WERI-Rb-1 (cell line): ENCODE data around the gene SPACA9.

Experiments used
- DNase-seq: peaks from one replicate; pipeline ENCODE4 v3.0.0-alpha.2; 2020
- H3K27ac ChIP-seq: fragments of 250-450 bp; sonication (Bioruptor Pico); 2 replicates; pipeline ENCODE4 v1.5.1; 2020; ENCODE audit warnings: mild to moderate bottlenecking, moderate library complexity
- H3K27me3 ChIP-seq: fragments of 250-450 bp; sonication (Bioruptor Pico); 2 replicates; pipeline ENCODE4 v1.5.1; 2021; ENCODE audit warnings: mild to moderate bottlenecking, low read depth, moderate library complexity; ENCODE audit not compliant: insufficient read depth, severe bottlenecking
- H3K36me3 ChIP-seq: fragments of 250-450 bp; sonication (Bioruptor Pico); 2 replicates; pipeline ENCODE4 v1.5.1; 2020; ENCODE audit warnings: mild to moderate bottlenecking, moderate library complexity
- H3K4me3 ChIP-seq: 2 replicates; pipeline ENCODE4 v1.5.1; 2011; ENCODE audit warnings: low read depth, mild to moderate bottlenecking, control low read depth, low read length
- H3K9me3 ChIP-seq: fragments of 250-450 bp; sonication (Bioruptor Pico); 2 replicates; pipeline ENCODE4 v1.5.1; 2021; ENCODE audit warnings: mild to moderate bottlenecking, moderate library complexity; ENCODE audit not compliant: severe bottlenecking
- CTCF ChIP-seq: IDR thresholded peaks from 2 replicates; pipeline ENCODE4 v1.5.1; 2011; ENCODE audit warnings: low read depth, mild to moderate bottlenecking, control low read depth, inconsistent platforms, low read length

The SPACA9 gene

GRCh38 chr9:132883349-132884294 lies 4.9 kb downstream of the SPACA9 start:
- Histone ChIP-seq H3K27ac (no peak overlapping the region), H3K36me3 (no peaks in the 10 kb centered on the region), H3K27me3 (no peaks in the 10 kb centered on the region), H3K4me3 (no peak overlapping the region), H3K9me3 (no peaks in the 10 kb centered on the region)
- DNase-seq: no peak
- TF ChIP-seq CTCF: no peak

- Histone ChIP-seq H3K36me3 (no peaks in the 10 kb centered on the region), H3K4me3 (no peak overlapping the region), H3K27me3 (no peaks in the 10 kb centered on the region), H3K9me3 (no peaks in the 10 kb centered on the region), H3K27ac (no peak overlapping the region)
- DNase-seq: no peak
- TF ChIP-seq CTCF: no peak
Measured at GRCh38 chr9:132885720-132886333, 7.1 kb downstream of the SPACA9 start.

- no peak for TF ChIP-seq CTCF
- H3K36me3 ChIP-seq: no peaks in the 10 kb centered on the region
- no peak overlapping the region for H3K4me3 ChIP-seq
- no peaks in the 10 kb centered on the region for H3K27me3 ChIP-seq
- DNase-seq: no peak
- no peaks in the 10 kb centered on the region for H3K9me3 ChIP-seq
- no peak overlapping the region for H3K27ac ChIP-seq
Measured at GRCh38 chr9:132886334-132886725, 7.6 kb downstream of the SPACA9 start.

- Histone ChIP-seq H3K9me3 (no peaks in the 10 kb centered on the region), H3K4me3 (no peak overlapping the region), H3K27me3 (no peaks in the 10 kb centered on the region), H3K27ac (no peak overlapping the region), H3K36me3 (peaks cover 2% of the 10 kb centered on the region; the same call in 1 of the 2 replicates)
- no peak for DNase-seq
- TF ChIP-seq CTCF: no peak
Measured at GRCh38 chr9:132887181-132888120, 8.8 kb downstream of the SPACA9 start.

- no peak for DNase-seq
- no peak for TF ChIP-seq CTCF
- Histone ChIP-seq H3K27me3 (no peaks in the 10 kb centered on the region), H3K36me3 (peaks cover 4% of the 10 kb centered on the region; the same call in 1 of the 2 replicates), H3K4me3 (no peak overlapping the region), H3K27ac (no peak overlapping the region), H3K9me3 (no peaks in the 10 kb centered on the region)
Measured at GRCh38 chr9:132888151-132888550, 9.5 kb downstream of the SPACA9 start.
